Putamen (tissue), 1 donor: ENCODE measurements around the gene PTPRU.
A peak's percentile ranks its signal among the peaks of the same experiment; 100 is the strongest.

Experiments used
- DNase-seq: peaks from one replicate; pipeline ENCODE4 v3.0.0-alpha.2; 2016; ENCODE audit warnings: low spot score

The PTPRU gene

GRCh38 chr1:29235955-29236711 lies at the start of gene PTPRU:
Gene PTPRU (plus strand): TSS chr1:29236522. CDS start chr1:29236645, 123 bp downstream.
- peak; percentile 48 for DNase-seq

DNA sequence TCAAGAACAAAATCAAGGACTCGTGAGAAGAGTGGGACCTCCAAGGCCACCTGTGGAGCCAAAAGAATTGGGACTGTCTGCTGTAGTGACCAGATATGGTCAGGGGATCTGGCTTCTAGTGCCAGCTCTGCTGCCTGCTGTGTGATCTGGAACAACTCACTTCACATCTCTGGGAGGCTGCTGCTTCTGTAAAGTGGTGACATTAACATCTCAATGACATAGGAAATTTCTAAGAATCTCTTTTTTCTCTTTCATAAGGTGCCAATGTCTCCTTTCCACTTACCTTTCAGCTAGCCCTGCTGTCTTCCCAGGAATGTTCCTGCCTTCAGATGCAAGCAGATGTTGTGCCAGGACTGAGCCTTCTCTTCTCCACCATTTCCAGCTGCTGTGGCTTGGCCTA lies 49.6 kb upstream of the PTPRU start:
- DNase-seq = no peak

DNA sequence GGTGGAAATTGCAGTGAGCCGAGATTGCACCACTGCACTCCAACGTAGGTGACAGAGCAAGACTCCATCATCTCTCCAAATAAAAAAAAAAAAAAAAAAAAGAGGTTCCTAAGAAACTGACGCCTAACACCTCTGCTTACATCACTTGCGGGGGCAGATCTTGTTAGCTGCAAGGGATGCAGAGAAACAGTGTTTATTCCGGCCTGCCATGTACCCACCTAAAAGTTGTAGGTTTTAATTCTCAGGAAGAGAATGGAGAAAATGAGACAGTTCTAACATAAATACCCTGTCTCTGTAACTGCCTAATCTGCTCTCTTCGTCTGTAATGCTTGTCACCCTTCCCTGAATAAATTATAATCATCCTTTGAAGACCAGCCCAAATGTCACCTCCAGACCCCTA lies 45.6 kb upstream of the PTPRU start:
- no peak for DNase-seq

- DNase-seq = no peak
Observed at GRCh38 chr1:29193879-29194455, 42.4 kb upstream of the PTPRU start.

DNA sequence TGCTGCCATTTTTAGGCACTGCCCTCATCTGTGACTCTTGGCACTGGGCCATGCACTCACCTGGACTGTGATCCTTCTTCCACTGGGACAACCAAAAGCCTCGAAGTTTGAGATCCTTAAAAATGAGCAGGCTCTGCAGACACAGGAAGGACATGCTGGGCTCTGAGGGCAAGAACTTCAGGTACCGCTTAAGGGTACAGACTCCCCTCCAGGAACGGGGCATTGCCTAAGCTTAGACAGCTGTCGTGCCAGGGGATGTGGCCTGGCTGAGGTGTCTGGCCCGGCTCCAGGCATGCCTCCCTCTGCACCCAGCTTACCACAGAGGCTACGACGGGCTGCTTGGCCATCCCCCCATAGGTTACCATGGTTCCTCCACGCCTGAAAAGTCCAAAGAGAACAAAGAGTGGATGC lies 40.4 kb upstream of the PTPRU start:
- DNase-seq = no peak

DNA sequence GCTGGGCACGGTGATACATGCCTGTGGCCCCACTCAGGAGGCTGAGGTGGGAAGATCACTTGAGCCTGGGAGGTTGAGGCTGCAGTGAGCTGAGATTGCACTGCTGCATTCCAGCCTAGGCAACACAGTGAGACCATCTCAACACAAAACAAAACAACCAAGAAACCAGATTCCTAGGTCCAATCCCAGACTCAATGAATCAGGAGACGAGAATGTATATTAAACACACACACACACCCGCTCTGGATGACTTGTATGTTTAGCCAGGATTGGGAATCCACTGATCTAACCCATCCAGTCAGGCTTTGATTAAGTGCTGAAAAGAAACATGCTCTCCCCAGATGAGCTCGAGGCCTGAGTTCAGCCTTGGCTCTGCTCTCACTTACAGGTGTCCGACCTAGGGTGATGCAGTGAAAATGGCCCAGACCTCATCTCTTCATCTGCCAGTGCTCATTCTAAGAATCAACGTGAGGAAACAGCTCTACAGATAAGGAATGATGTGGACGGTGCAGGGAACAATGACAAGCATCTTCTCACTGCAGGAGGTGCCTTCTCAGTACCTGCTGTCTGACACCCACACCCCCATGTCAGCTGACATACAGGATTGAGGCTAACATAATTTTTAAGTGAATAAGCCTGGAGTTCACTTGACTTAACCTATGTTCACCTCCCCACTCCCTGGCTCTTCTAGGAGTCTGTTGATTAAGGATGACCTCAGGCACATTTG lies 39.3 kb upstream of the PTPRU start:
- peak; percentile 22 for DNase-seq

DNA sequence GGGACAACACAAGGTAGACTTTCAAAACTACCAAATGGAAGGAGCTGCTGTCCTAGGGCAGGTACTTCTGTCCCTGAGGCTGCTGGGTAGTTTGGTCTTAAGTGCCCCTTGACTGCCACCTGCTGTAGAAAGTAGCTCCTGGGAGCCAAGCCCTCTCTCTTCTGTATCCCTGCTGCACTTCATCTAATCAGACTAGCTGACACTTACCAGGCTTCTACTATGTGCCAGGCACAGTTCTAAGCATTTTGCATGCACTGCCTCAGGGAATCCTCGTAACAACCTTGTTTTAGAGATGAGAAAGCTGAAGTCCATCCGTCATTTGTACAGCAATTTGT lies 38.8 kb upstream of the PTPRU start:
- no peak for DNase-seq

DNA sequence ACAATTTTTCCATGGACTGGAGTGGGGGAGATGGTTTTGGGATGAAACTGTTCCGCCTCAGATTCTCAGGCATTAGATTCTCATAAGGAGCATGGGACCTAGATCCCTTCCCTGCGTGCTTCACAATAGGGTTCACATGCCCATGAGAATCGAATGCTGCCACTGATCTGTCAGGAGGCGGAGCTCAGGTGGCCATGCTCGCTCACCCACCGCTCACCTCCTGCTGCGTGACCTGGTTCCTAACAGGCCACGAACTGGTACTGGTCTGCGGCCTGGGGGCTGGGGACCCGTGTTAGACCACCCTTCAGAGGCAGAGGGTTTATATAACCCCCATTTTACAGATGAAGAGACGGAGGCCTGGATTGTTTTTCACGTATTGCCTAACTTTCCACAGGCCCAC lies 38.3 kb upstream of the PTPRU start:
- DNase-seq = no peak

- no peak for DNase-seq
Observed at GRCh38 chr1:29200906-29201594, 35.3 kb upstream of the PTPRU start.

- no peak for DNase-seq
Observed at GRCh38 chr1:29201595-29202051, 34.7 kb upstream of the PTPRU start.

DNA sequence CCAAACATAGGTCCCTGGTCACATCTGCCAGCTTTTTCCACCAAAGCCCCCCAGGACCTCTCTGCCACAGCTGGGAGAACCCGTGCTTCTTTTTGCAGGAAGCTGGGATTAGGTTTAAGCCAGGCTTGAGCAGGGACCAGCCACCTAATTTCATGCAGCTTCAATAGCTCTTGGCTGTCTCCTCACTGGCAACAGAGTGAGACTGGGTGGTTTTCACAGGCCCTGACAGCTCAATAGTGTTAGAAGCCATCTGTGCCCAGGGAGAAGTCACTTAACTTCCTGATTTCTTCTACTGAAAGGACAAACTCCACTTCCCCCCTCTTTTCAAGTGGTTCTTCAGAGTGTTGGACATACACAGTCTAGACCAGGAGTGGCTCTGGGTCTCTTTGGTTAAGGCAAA lies 34.3 kb upstream of the PTPRU start:
- DNase-seq = no peak

- peak; percentile 82 for DNase-seq
Observed at GRCh38 chr1:29202584-29203340, 33.6 kb upstream of the PTPRU start.

GRCh38 chr1:29208442-29208841 lies 27.9 kb upstream of the PTPRU start:
- DNase-seq = no peak

- no peak for DNase-seq
Observed at GRCh38 chr1:29209173-29209572, 27.1 kb upstream of the PTPRU start.

DNA sequence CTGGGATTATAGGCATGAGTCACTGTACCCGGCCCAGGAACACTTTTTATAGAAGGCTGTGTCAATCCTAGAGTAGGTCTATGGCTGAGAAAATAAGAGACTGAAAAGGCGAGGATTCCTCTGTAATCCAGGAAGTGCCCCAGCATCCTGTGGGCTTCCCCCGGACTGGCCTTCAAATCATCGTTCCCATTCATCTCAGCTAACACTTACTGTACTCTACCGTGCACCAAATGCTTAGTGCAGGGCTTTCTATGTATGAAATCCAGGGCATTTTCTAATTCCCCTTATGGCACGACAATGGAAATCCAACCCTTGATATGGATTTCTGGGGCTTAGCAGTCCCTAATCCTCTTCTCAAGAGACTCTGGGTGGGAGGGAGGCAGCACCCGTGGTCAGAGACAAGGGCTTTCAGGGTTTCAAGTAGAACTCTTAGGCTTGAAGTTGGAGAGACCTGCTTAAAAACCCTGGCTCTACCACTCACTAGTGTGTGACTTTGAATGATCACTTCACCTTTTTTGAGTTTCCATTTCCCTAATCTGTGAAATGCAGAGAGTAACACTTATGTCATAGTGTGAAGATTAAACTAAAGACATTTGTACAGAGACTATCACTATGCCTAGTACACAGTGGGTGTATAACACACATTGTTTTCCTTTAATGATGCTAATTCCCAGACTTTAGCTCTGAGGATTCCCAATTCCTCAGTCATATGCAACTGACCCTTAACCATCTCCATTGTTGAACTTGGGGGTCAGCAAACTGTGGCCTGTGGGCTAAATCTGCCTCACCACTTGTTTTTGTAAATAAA lies 25.8 kb upstream of the PTPRU start:
- no peak for DNase-seq

DNA sequence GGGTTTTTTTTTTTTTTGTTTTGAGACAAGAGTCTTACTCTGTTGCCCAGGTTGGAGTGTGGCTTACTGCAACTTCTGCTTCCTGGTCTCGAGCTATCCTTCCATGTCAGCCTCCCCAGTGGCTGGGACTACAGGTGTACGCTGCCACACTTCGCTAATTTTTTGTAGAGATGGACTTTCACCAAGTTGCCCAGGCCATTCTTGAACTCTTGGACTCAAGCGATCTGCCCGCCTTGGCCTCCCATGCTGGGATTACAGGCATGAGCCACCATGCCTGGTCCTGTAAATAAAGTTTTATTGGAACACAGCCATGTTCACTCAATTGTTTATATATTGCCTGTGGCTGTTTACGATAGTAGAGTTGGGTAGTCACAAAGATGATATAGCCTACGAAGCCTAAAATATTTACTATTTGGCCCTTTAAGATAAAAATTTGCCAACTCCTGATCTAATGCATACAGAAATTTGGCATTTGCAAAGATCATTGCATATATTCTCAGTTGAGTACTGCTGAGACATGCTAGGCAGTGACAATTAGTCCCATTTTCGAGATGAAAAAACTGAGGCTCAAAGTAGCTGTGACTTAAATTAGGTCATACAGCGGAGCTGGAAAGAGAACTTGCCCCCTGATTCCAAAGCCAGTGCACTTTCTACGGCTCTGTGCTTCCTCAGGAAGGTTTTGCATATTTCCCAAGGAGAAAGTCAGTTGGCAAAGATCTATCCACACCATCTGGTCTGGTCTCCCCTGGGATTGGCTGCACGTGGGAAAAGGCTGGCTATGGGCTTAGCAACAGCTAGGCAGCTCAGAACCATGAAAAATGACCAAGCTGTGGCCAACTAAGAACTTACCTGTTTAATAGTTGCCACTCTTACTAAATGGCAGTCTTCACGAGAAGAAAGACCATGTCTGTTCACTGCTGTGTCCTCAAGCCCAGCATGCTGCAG lies 25.0 kb upstream of the PTPRU start:
- DNase-seq = no peak

GRCh38 chr1:29213055-29213454 lies 23.3 kb upstream of the PTPRU start:
- peak; percentile 72 for DNase-seq

DNA sequence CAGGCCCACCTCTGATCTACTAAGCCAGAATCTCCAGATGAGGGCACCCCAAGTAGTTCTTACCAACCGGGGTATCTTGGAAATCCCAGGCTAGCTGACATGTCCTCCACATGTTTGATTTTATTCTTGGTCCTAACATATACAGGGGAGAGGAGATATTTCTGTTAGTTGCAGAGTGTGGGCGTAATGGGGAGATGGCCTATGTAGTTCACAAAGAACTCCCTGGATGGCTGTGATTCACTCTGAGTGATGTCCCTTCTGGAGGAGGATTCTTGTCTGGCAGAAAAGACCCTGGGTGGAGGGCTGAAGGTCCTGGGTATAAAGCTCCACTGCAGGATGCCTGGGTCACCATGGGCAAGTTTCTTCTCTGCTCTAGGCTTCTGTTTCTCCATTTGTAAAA lies 18.7 kb upstream of the PTPRU start:
- no peak for DNase-seq

GRCh38 chr1:29218223-29218622 lies 18.1 kb upstream of the PTPRU start:
- no peak for DNase-seq

- no peak for DNase-seq
Observed at GRCh38 chr1:29221296-29221695, 15.0 kb upstream of the PTPRU start.
